Calu3 (cell line): ENCODE results near the gene SUMO3. TPM values are rescaled to one million over a fixed set of nuclear protein-coding genes. Genes with fewer than 3 reads are reported as not detected.

ENCODE experiments used
- BruUV-seq: library from RNA; stranded (reverse); fragments of 400-500 nt; replicated peaks from 2 replicates; lab custom pipeline; 2021; lab: Mats Ljungman, UMichigan
- CTCF ChIA-PET: fragments of 300-600 bp; sonication (Branson Sonifier 250); formaldehyde crosslinking; loops from one replicate; lab custom pipeline; 2022; ENCODE audit warnings: antibody characterized with exemption; lab: Charles Lee
- DNase-seq: peaks from one replicate; pipeline ENCODE4 v3.0.0; 2022
- H3K27ac Mint-ChIP-seq: one replicate; pipeline ENCODE4 v1.8.0; 2022; ENCODE audit warnings: mixed read lengths; ENCODE audit not compliant: unreplicated experiment
- H3K27me3 Mint-ChIP-seq: one replicate; pipeline ENCODE4 v1.8.0; 2022; ENCODE audit warnings: mixed read lengths; ENCODE audit not compliant: unreplicated experiment
- H3K36me3 Mint-ChIP-seq: one replicate; pipeline ENCODE4 v1.8.0; 2022; ENCODE audit warnings: mild to moderate bottlenecking, moderate library complexity, mixed read lengths; ENCODE audit not compliant: insufficient read depth, unreplicated experiment
- H3K4me1 Mint-ChIP-seq: one replicate; pipeline ENCODE4 v1.8.0; 2022; ENCODE audit warnings: mild to moderate bottlenecking, low read depth, mixed read lengths; ENCODE audit not compliant: unreplicated experiment
- H3K4me3 Mint-ChIP-seq: one replicate; pipeline ENCODE4 v1.8.0; 2022; ENCODE audit warnings: mild to moderate bottlenecking, low read depth, moderate library complexity, mixed read lengths; ENCODE audit not compliant: unreplicated experiment
- H3K9me3 Mint-ChIP-seq: one replicate; pipeline ENCODE4 v1.8.0; 2022; ENCODE audit warnings: low read depth, mixed read lengths; ENCODE audit not compliant: unreplicated experiment
- intact Hi-C: fragments of 100-400 bp; cut with micrococcal nuclease; formaldehyde crosslinking; loops from one replicate; pipeline ENCODE4 v1.10.0; 2022; ENCODE audit not compliant: unreplicated experiment
- total RNA-seq: library from RNA; stranded (reverse); gene quantifications from 2 replicates; pipeline ENCODE4 v1.2.3, GENCODE V29; 2022
- TF ChIP-seq, protein P1 (sequence below): fragments of 200-600 bp; IDR thresholded peaks from one replicate; pipeline ENCODE4 v1.8.0; 2022; ENCODE audit warnings: antibody characterized with exemption; ENCODE audit not compliant: unreplicated experiment

Gene SUMO3
- total RNA-seq, 1 experiment from 2014 or later, result 56.7 TPM

DNA sequence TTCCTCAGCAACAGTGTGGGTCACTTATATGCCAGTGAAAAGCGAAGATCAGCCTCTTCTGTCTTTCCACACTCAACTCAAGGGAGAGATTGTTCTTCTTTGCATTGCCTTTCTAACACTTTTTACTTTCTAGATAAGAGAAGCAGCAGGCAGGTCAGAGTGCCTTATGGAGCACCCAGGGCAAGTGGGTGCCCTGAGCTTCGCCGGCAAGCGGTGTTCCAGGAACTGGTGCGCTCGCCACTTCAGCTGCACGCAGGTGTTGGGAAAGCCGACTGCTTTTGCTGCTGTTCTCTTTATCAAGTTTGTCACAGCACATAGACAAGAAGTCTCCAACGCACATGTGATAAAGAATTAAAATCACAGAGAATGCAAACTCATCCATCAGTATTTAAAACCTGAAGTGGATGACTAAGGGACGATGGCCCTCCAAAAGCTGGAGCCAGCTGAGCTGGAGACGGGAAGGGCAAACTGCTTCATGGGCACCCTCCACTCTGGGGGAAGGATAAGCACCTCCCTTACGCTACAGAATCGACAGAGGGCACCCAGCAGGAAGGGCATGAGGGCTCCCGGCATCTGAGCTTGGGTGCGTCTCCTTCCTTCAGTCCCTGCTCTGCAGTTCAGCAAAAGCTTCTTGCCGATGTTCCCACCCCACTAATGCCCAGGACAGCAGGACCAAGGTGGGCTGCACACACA lies 36.9 kb downstream of the SUMO3 start:
- Mint-ChIP-seq H3K4me3 (no peak overlapping the region), H3K9me3 (no peaks in the 10 kb centered on the region), H3K36me3 (peaks cover 14% of the 10 kb centered on the region), H3K27ac (no peak overlapping the region), H3K4me1 (peaks cover 19% of the 10 kb centered on the region), H3K27me3 (no peaks in the 10 kb centered on the region)
- intact Hi-C loops, result no loop called here
- CTCF ChIA-PET, result no interaction called here
- DNase-seq, result no peak
- TF ChIP-seq, protein P1, sequence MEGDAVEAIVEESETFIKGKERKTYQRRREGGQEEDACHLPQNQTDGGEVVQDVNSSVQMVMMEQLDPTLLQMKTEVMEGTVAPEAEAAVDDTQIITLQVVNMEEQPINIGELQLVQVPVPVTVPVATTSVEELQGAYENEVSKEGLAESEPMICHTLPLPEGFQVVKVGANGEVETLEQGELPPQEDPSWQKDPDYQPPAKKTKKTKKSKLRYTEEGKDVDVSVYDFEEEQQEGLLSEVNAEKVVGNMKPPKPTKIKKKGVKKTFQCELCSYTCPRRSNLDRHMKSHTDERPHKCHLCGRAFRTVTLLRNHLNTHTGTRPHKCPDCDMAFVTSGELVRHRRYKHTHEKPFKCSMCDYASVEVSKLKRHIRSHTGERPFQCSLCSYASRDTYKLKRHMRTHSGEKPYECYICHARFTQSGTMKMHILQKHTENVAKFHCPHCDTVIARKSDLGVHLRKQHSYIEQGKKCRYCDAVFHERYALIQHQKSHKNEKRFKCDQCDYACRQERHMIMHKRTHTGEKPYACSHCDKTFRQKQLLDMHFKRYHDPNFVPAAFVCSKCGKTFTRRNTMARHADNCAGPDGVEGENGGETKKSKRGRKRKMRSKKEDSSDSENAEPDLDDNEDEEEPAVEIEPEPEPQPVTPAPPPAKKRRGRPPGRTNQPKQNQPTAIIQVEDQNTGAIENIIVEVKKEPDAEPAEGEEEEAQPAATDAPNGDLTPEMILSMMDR, result no peak
- no TSS peak for BruUV-seq

- TF ChIP-seq, protein P1, result no peak
- intact Hi-C loops, result no loop called here
- CTCF ChIA-PET, result interaction anchor here (0.6 kb wide), 1 partner anchor 29 kb away, joined by 5 read pairs; no protein-coding TSS in a partner anchor
- peaks cover 13% of the 10 kb centered on the region for H3K4me1 Mint-ChIP-seq
- H3K9me3 Mint-ChIP-seq, result no peaks in the 10 kb centered on the region
- H3K36me3 Mint-ChIP-seq, result peaks cover 14% of the 10 kb centered on the region
- no peak for DNase-seq
- H3K4me3 Mint-ChIP-seq, result no peak overlapping the region
- no TSS peak for BruUV-seq
- H3K27me3 Mint-ChIP-seq, result no peaks in the 10 kb centered on the region
- H3K27ac Mint-ChIP-seq, result no peak overlapping the region
Observed at GRCh38 chr21:44780137-44780502, 37.7 kb downstream of the SUMO3 start.

DNA sequence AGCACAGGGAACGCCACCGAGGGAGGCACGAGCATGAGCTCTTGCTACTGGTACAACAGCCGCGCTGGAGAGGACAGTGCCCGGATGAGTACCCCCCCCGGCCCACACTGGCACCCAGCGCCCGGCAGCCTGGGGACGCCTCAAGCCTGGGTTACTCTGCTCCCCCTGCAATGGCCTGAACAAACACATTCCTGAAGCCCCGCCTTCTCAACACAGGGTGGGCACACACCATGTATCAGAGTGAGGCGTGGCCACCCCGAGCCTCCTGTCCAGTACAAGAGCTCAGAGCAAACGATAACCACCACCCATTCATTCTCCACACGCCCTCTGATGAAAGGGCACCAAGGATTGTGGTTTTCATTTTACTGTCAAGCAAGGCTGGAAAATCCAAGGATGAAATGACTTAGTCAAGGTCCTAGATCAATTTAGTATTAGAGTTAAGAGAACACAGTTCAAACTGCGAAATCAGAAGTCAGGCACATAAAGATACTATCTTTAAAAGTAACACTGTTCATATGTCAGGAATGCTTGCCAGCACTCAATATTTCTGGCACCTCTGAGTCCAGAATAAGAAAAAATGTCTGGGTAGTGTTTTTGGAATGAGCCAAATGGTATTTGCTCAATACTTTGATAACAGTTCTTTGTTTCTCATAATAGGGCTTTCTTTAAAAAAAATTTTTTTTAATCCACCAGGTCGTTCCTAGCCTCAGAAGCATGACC lies 38.3 kb downstream of the SUMO3 start:
- Mint-ChIP-seq H3K27me3 (no peaks in the 10 kb centered on the region), H3K36me3 (peaks cover 14% of the 10 kb centered on the region), H3K4me3 (no peak overlapping the region), H3K9me3 (no peaks in the 10 kb centered on the region), H3K4me1 (peaks cover 13% of the 10 kb centered on the region), H3K27ac (peak overlapping the region; percentile 88)
- intact Hi-C loops, result no loop called here
- DNase-seq, result no peak
- TF ChIP-seq, protein P1, result no peak
- CTCF ChIA-PET, result interaction anchor here (0.6 to 1.5 kb wide), 5 partner anchors 13 to 477 kb away, joined by 3 to 5 read pairs (median 3); no protein-coding TSS in a partner anchor
- BruUV-seq, result no TSS peak

- intact Hi-C loops, result no loop called here
- Mint-ChIP-seq H3K27ac (peak overlapping the region; percentile 88), H3K9me3 (no peaks in the 10 kb centered on the region), H3K4me1 (peaks cover 13% of the 10 kb centered on the region), H3K4me3 (peak overlapping the region; percentile 63), H3K36me3 (peaks cover 14% of the 10 kb centered on the region), H3K27me3 (no peaks in the 10 kb centered on the region)
- TF ChIP-seq, protein P1, result no peak
- CTCF ChIA-PET, result interaction anchor here (0.7 to 1.5 kb wide), 4 partner anchors 14 to 476 kb away, joined by 3 to 5 read pairs (median 3); no protein-coding TSS in a partner anchor
- no peak for DNase-seq
- BruUV-seq, result no TSS peak
Observed at GRCh38 chr21:44778983-44779382, 38.9 kb downstream of the SUMO3 start.
